GF-D8 (cell line): Measurements from ENCODE around the gene YY2.
"Not testable (repeated sequence)": the region's sequence is repeated elsewhere in the genome, so short reads cannot be mapped to it uniquely, and the experiment has no call there.

Experiments used
- DNase-seq: peaks from one replicate; lab custom pipeline; 2025; lab: John Stamatoyannopoulos, UW

The YY2 gene

GRCh38 chrX:21855937-21856415 lies at the start of gene YY2:
Gene YY2 (plus strand): TSS chrX:21855987. CDS start chrX:21856485, 498 bp downstream.
- no peak for DNase-seq

- DNase-seq = no peak
These were observed 49.1 kb upstream of the YY2 start for GRCh38 chrX:21806691-21807090.

- DNase-seq = no peak
These were observed 44.0 kb upstream of the YY2 start for GRCh38 chrX:21811832-21812231.

- no peak for DNase-seq
These were observed 43.2 kb upstream of the YY2 start for GRCh38 chrX:21812628-21813027.

- DNase-seq = no peak
These were observed 42.0 kb upstream of the YY2 start for GRCh38 chrX:21813612-21814368.

GRCh38 chrX:21816136-21816535 lies 39.7 kb upstream of the YY2 start:
- DNase-seq = no peak

GRCh38 chrX:21820170-21820569 lies 35.6 kb upstream of the YY2 start:
- not testable (repeated sequence) for DNase-seq

- no peak for DNase-seq
These were observed 33.9 kb upstream of the YY2 start for GRCh38 chrX:21821875-21822274.

GRCh38 chrX:21831496-21831895 lies 24.3 kb upstream of the YY2 start:
- no peak for DNase-seq

GRCh38 chrX:21837056-21837455 lies 18.7 kb upstream of the YY2 start:
- DNase-seq = no peak

GRCh38 chrX:21838937-21839333 lies 16.9 kb upstream of the YY2 start:
- no peak for DNase-seq

GRCh38 chrX:21839334-21840192 lies 16.2 kb upstream of the YY2 start, which contains the start of gene MBTPS2:
Gene MBTPS2 (plus strand): TSS chrX:21839617. CDS start chrX:21839735, 118 bp downstream.
- peak; percentile 51 for DNase-seq

GRCh38 chrX:21840193-21840545 lies 15.6 kb upstream of the YY2 start:
- peak; percentile 4 for DNase-seq

- no peak for DNase-seq
These were observed 12.6 kb upstream of the YY2 start for GRCh38 chrX:21843179-21843578.

- DNase-seq = no peak
These were observed 10.7 kb upstream of the YY2 start for GRCh38 chrX:21845096-21845495.

GRCh38 chrX:21847342-21847741 lies 8.4 kb upstream of the YY2 start:
- no peak for DNase-seq

GRCh38 chrX:21853578-21853977 lies 2.2 kb upstream of the YY2 start:
- no peak for DNase-seq

- DNase-seq = no peak
These were observed 717 bp downstream of the YY2 start for GRCh38 chrX:21856504-21856903.

GRCh38 chrX:21863241-21863640 lies 7.5 kb downstream of the YY2 start:
- no peak for DNase-seq

GRCh38 chrX:21865436-21865835 lies 9.6 kb downstream of the YY2 start:
- no peak for DNase-seq

- no peak for DNase-seq
These were observed 14.7 kb downstream of the YY2 start for GRCh38 chrX:21870494-21870893.

- DNase-seq = no peak
These were observed 17.4 kb downstream of the YY2 start for GRCh38 chrX:21873063-21873775.
